ENCODE data around the gene THSD7B.

The THSD7B gene

GRCh38 chr2:136766073-136766404 is 694 bp downstream of the THSD7B start:
- peaks cover 3 to 10% of the 10 kb centered on the region in 2 donors for H3K27me3 ChIP-seq (ENCODE audit: control insufficient read depth in 2 of 2, insufficient read depth in 2 of 2, low read length in 2 of 2)

GRCh38 chr2:136767030-136767429 is 1.7 kb downstream of the THSD7B start:
- Histone ChIP-seq H3K9me3 (ENCODE audit: control insufficient read depth in 2 of 2, low read length in 2 of 2) (no peaks in the 10 kb centered on the region), H3K27me3 (ENCODE audit: control insufficient read depth in 2 of 2, insufficient read depth in 2 of 2, low read length in 2 of 2) (peaks cover 3 to 10% of the 10 kb centered on the region in 2 donors)

More at GRCh38 chr2:136766073-136766404, 694 bp downstream of the THSD7B start:
- Histone ChIP-seq H3K4me3 (ENCODE audit: low read length in 2 of 2) (no peak overlapping the region), H3K36me3 (ENCODE audit: control insufficient read depth in 2 of 2, insufficient read depth in 2 of 2, low read length in 2 of 2) (no peaks in the 10 kb centered on the region), H3K9me3 (ENCODE audit: control insufficient read depth in 2 of 2, low read length in 2 of 2) (no peaks in the 10 kb centered on the region), H3K9ac (ENCODE audit: low read depth in 1 of 2, low read length in 2 of 2) (no peak overlapping the region), H3K27ac (ENCODE audit: low read depth in 2 of 2, low read length in 2 of 2) (no peak overlapping the region), H3K4me1 (ENCODE audit: control insufficient read depth in 2 of 2, insufficient read depth in 2 of 2, low read length in 2 of 2) (no peaks in the 10 kb centered on the region)

GRCh38 chr2:136769871-136770270 is 4.5 kb downstream of the THSD7B start:
- no peaks in the 10 kb centered on the region for H3K36me3 ChIP-seq (ENCODE audit: control insufficient read depth in 2 of 2, insufficient read depth in 2 of 2, low read length in 2 of 2)
- H3K9me3 ChIP-seq (ENCODE audit: control insufficient read depth in 2 of 2, low read length in 2 of 2), result no peaks in the 10 kb centered on the region
- H3K9ac ChIP-seq (ENCODE audit: low read depth in 1 of 2, low read length in 2 of 2), result no peak overlapping the region
- H3K4me1 ChIP-seq (ENCODE audit: control insufficient read depth in 2 of 2, insufficient read depth in 2 of 2, low read length in 2 of 2), result no peaks in the 10 kb centered on the region
- no peak overlapping the region for H3K27ac ChIP-seq (ENCODE audit: low read depth in 2 of 2, low read length in 2 of 2)
- H3K27me3 ChIP-seq (ENCODE audit: control insufficient read depth in 2 of 2, insufficient read depth in 2 of 2, low read length in 2 of 2), result peaks cover 3 to 8% of the 10 kb centered on the region in 2 donors
- no peak overlapping the region for H3K4me3 ChIP-seq (ENCODE audit: low read length in 2 of 2)

More at GRCh38 chr2:136767030-136767429, 1.7 kb downstream of the THSD7B start:
- H3K4me1 ChIP-seq (ENCODE audit: control insufficient read depth in 2 of 2, insufficient read depth in 2 of 2, low read length in 2 of 2), result no peaks in the 10 kb centered on the region
- no peak overlapping the region for H3K9ac ChIP-seq (ENCODE audit: low read depth in 1 of 2, low read length in 2 of 2)
- no peak overlapping the region for H3K4me3 ChIP-seq (ENCODE audit: low read length in 2 of 2)
- no peak overlapping the region for H3K27ac ChIP-seq (ENCODE audit: low read depth in 2 of 2, low read length in 2 of 2)
- no peaks in the 10 kb centered on the region for H3K36me3 ChIP-seq (ENCODE audit: control insufficient read depth in 2 of 2, insufficient read depth in 2 of 2, low read length in 2 of 2)

- no peak overlapping the region for H3K9ac ChIP-seq (ENCODE audit: low read depth in 1 of 2, low read length in 2 of 2)
- no peaks in the 10 kb centered on the region for H3K4me1 ChIP-seq (ENCODE audit: control insufficient read depth in 2 of 2, insufficient read depth in 2 of 2, low read length in 2 of 2)
- H3K9me3 ChIP-seq (ENCODE audit: control insufficient read depth in 2 of 2, low read length in 2 of 2), result no peaks in the 10 kb centered on the region
- H3K4me3 ChIP-seq (ENCODE audit: low read length in 2 of 2), result no peak overlapping the region
- H3K27ac ChIP-seq (ENCODE audit: low read depth in 2 of 2, low read length in 2 of 2), result no peak overlapping the region
- H3K36me3 ChIP-seq (ENCODE audit: control insufficient read depth in 2 of 2, insufficient read depth in 2 of 2, low read length in 2 of 2), result no peaks in the 10 kb centered on the region
- H3K27me3 ChIP-seq (ENCODE audit: control insufficient read depth in 2 of 2, insufficient read depth in 2 of 2, low read length in 2 of 2), result peaks cover 3 to 7% of the 10 kb centered on the region in 2 donors
These were observed 5.0 kb downstream of the THSD7B start for GRCh38 chr2:136770384-136770783.

GRCh38 chr2:136777391-136777790 is 12.0 kb downstream of the THSD7B start:
- Histone ChIP-seq H3K27ac (ENCODE audit: low read depth in 2 of 2, low read length in 2 of 2) (no peak overlapping the region), H3K9me3 (ENCODE audit: control insufficient read depth in 2 of 2, low read length in 2 of 2) (no peaks in the 10 kb centered on the region), H3K4me1 (ENCODE audit: control insufficient read depth in 2 of 2, insufficient read depth in 2 of 2, low read length in 2 of 2) (no peaks in the 10 kb centered on the region), H3K36me3 (ENCODE audit: control insufficient read depth in 2 of 2, insufficient read depth in 2 of 2, low read length in 2 of 2) (no peaks in the 10 kb centered on the region), H3K27me3 (ENCODE audit: control insufficient read depth in 2 of 2, insufficient read depth in 2 of 2, low read length in 2 of 2) (no peaks in the 10 kb centered on the region), H3K9ac (ENCODE audit: low read depth in 1 of 2, low read length in 2 of 2) (no peak overlapping the region), H3K4me3 (ENCODE audit: low read length in 2 of 2) (no peak overlapping the region)

- Histone ChIP-seq H3K27me3 (ENCODE audit: control insufficient read depth in 2 of 2, insufficient read depth in 2 of 2, low read length in 2 of 2) (no peaks in the 10 kb centered on the region), H3K9me3 (ENCODE audit: control insufficient read depth in 2 of 2, low read length in 2 of 2) (no peaks in the 10 kb centered on the region), H3K4me3 (ENCODE audit: low read length in 2 of 2) (no peak overlapping the region), H3K4me1 (ENCODE audit: control insufficient read depth in 2 of 2, insufficient read depth in 2 of 2, low read length in 2 of 2) (no peaks in the 10 kb centered on the region), H3K27ac (ENCODE audit: low read depth in 2 of 2, low read length in 2 of 2) (no peak overlapping the region), H3K36me3 (ENCODE audit: control insufficient read depth in 2 of 2, insufficient read depth in 2 of 2, low read length in 2 of 2) (no peaks in the 10 kb centered on the region), H3K9ac (ENCODE audit: low read depth in 1 of 2, low read length in 2 of 2) (no peak overlapping the region)
These were observed 18.5 kb downstream of the THSD7B start for GRCh38 chr2:136783856-136784255.

GRCh38 chr2:136785215-136785614 is 19.9 kb downstream of the THSD7B start:
- no peak overlapping the region for H3K4me3 ChIP-seq (ENCODE audit: low read length in 2 of 2)

GRCh38 chr2:136787970-136788369 is 22.6 kb downstream of the THSD7B start:
- Histone ChIP-seq H3K27me3 (ENCODE audit: control insufficient read depth in 2 of 2, insufficient read depth in 2 of 2, low read length in 2 of 2) (no peaks in the 10 kb centered on the region), H3K4me3 (ENCODE audit: low read length in 2 of 2) (no peak overlapping the region), H3K27ac (ENCODE audit: low read depth in 2 of 2, low read length in 2 of 2) (no peak overlapping the region), H3K36me3 (ENCODE audit: control insufficient read depth in 2 of 2, insufficient read depth in 2 of 2, low read length in 2 of 2) (no peaks in the 10 kb centered on the region), H3K9me3 (ENCODE audit: control insufficient read depth in 2 of 2, low read length in 2 of 2) (no peaks in the 10 kb centered on the region), H3K9ac (ENCODE audit: low read depth in 1 of 2, low read length in 2 of 2) (no peak overlapping the region), H3K4me1 (ENCODE audit: control insufficient read depth in 2 of 2, insufficient read depth in 2 of 2, low read length in 2 of 2) (no peaks in the 10 kb centered on the region)

More at GRCh38 chr2:136785215-136785614, 19.9 kb downstream of the THSD7B start:
- no peaks in the 10 kb centered on the region for H3K9me3 ChIP-seq (ENCODE audit: control insufficient read depth in 2 of 2, low read length in 2 of 2)
- H3K27ac ChIP-seq (ENCODE audit: low read depth in 2 of 2, low read length in 2 of 2), result no peak overlapping the region
- H3K36me3 ChIP-seq (ENCODE audit: control insufficient read depth in 2 of 2, insufficient read depth in 2 of 2, low read length in 2 of 2), result no peaks in the 10 kb centered on the region
- no peaks in the 10 kb centered on the region for H3K27me3 ChIP-seq (ENCODE audit: control insufficient read depth in 2 of 2, insufficient read depth in 2 of 2, low read length in 2 of 2)
- H3K9ac ChIP-seq (ENCODE audit: low read depth in 1 of 2, low read length in 2 of 2), result no peak overlapping the region
- H3K4me1 ChIP-seq (ENCODE audit: control insufficient read depth in 2 of 2, insufficient read depth in 2 of 2, low read length in 2 of 2), result no peaks in the 10 kb centered on the region

GRCh38 chr2:136796339-136796738 is 31.0 kb downstream of the THSD7B start:
- Histone ChIP-seq H3K9me3 (ENCODE audit: control insufficient read depth in 2 of 2, low read length in 2 of 2) (no peaks in the 10 kb centered on the region), H3K9ac (ENCODE audit: low read depth in 1 of 2, low read length in 2 of 2) (no peak overlapping the region), H3K4me1 (ENCODE audit: control insufficient read depth in 2 of 2, insufficient read depth in 2 of 2, low read length in 2 of 2) (no peaks in the 10 kb centered on the region), H3K36me3 (ENCODE audit: control insufficient read depth in 2 of 2, insufficient read depth in 2 of 2, low read length in 2 of 2) (no peaks in the 10 kb centered on the region), H3K27ac (ENCODE audit: low read depth in 2 of 2, low read length in 2 of 2) (no peak overlapping the region), H3K27me3 (ENCODE audit: control insufficient read depth in 2 of 2, insufficient read depth in 2 of 2, low read length in 2 of 2) (no peaks in the 10 kb centered on the region), H3K4me3 (ENCODE audit: low read length in 2 of 2) (no peak overlapping the region)

GRCh38 chr2:136798766-136799165 is 33.4 kb downstream of the THSD7B start:
- Histone ChIP-seq H3K36me3 (ENCODE audit: control insufficient read depth in 2 of 2, insufficient read depth in 2 of 2, low read length in 2 of 2) (no peaks in the 10 kb centered on the region), H3K27ac (ENCODE audit: low read depth in 2 of 2, low read length in 2 of 2) (no peak overlapping the region), H3K27me3 (ENCODE audit: control insufficient read depth in 2 of 2, insufficient read depth in 2 of 2, low read length in 2 of 2) (no peaks in the 10 kb centered on the region), H3K4me1 (ENCODE audit: control insufficient read depth in 2 of 2, insufficient read depth in 2 of 2, low read length in 2 of 2) (no peaks in the 10 kb centered on the region), H3K9ac (ENCODE audit: low read depth in 1 of 2, low read length in 2 of 2) (no peak overlapping the region), H3K4me3 (ENCODE audit: low read length in 2 of 2) (no peak overlapping the region), H3K9me3 (ENCODE audit: control insufficient read depth in 2 of 2, low read length in 2 of 2) (no peaks in the 10 kb centered on the region)

GRCh38 chr2:136801661-136802060 is 36.3 kb downstream of the THSD7B start:
- Histone ChIP-seq H3K4me1 (ENCODE audit: control insufficient read depth in 2 of 2, insufficient read depth in 2 of 2, low read length in 2 of 2) (no peaks in the 10 kb centered on the region), H3K9ac (ENCODE audit: low read depth in 1 of 2, low read length in 2 of 2) (no peak overlapping the region), H3K4me3 (ENCODE audit: low read length in 2 of 2) (no peak overlapping the region), H3K9me3 (ENCODE audit: control insufficient read depth in 2 of 2, low read length in 2 of 2) (no peaks in the 10 kb centered on the region), H3K36me3 (ENCODE audit: control insufficient read depth in 2 of 2, insufficient read depth in 2 of 2, low read length in 2 of 2) (no peaks in the 10 kb centered on the region), H3K27ac (ENCODE audit: low read depth in 2 of 2, low read length in 2 of 2) (no peak overlapping the region), H3K27me3 (ENCODE audit: control insufficient read depth in 2 of 2, insufficient read depth in 2 of 2, low read length in 2 of 2) (no peaks in the 10 kb centered on the region)
